ENCODE data around the gene KRT71.
"Not testable (repeated sequence)": the region's sequence is repeated elsewhere in the genome, so short reads cannot be mapped to it uniquely, and the experiment has no call there.

KRT71 gene

DNA sequence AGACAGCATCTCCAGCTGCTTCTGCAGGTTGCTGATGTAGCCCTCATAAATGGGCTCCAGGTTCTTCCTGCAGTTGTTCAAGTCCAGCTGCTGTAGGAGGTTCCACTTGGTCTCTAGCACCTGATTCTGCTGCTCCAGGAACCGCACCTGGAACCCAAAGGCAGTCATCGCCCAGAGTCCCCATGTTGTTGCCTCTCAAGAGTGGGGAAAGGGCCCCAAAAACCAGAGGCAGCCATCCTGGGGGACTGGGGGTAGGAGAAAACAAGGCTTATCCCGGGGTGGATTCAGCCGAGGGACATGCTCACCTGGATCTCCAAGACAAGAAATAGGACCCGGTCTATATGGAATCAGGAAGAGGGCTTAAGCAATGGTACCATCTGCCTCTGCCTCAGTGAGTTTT lies 46.0 kb upstream of the KRT71 start:
- TF ChIP-seq, protein P1, sequence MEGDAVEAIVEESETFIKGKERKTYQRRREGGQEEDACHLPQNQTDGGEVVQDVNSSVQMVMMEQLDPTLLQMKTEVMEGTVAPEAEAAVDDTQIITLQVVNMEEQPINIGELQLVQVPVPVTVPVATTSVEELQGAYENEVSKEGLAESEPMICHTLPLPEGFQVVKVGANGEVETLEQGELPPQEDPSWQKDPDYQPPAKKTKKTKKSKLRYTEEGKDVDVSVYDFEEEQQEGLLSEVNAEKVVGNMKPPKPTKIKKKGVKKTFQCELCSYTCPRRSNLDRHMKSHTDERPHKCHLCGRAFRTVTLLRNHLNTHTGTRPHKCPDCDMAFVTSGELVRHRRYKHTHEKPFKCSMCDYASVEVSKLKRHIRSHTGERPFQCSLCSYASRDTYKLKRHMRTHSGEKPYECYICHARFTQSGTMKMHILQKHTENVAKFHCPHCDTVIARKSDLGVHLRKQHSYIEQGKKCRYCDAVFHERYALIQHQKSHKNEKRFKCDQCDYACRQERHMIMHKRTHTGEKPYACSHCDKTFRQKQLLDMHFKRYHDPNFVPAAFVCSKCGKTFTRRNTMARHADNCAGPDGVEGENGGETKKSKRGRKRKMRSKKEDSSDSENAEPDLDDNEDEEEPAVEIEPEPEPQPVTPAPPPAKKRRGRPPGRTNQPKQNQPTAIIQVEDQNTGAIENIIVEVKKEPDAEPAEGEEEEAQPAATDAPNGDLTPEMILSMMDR (conservative IDR thresholded peaks at IDR 0.05; ENCODE audit: control insufficient read depth, insufficient read depth, low read depth, low read length) = no peak
- DNase-seq (ENCODE audit: low read depth) = no peak
- no peak overlapping the region for H3K4me3 ChIP-seq (ENCODE audit: control insufficient read depth, low read depth, low read length)

DNA sequence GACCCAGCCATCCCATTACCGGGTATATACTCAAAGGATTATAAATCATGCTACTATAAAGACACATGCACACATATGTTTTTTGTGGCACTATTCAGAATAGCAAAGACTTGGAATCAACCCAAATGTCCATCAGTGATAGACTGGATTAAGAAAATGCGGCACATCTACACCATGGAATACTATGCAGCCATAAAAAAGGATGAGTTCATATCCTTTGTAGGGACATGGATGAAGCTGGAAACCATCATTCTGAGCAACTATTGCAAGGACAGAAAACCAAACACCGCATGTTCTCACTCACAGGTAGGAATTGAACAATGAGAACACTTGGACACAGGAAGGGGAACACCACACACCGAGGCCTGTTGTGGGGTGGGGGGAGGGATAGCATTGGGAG lies 41.3 kb upstream of the KRT71 start:
- not testable (repeated sequence) for H3K4me3 ChIP-seq (ENCODE audit: control insufficient read depth, low read depth, low read length); DNase-seq (ENCODE audit: low read depth)

DNA sequence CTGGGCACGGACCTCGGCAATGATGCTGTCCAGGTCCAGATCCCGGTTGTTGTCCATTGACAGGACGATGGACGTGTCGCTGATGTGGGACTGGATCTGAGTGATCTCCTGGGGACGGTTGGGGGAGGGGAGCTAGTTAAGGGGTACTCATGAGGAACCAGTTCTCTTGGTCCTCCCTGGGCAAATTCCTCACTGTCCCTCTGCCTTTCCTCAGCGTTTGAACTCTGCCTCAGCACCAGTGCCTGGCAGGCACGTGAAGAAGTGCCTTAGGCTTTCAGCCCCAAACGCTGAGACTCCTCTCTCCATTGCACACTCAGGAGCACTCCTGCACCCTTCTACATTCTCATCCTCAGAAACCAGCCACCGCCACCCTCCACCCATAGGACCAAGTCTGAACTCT lies 38.6 kb upstream of the KRT71 start:
- DNase-seq (ENCODE audit: low read depth) = no peak
- H3K4me3 ChIP-seq (ENCODE audit: control insufficient read depth, low read depth, low read length) = no peak overlapping the region
- TF ChIP-seq, protein P1 (conservative IDR thresholded peaks at IDR 0.05; ENCODE audit: control insufficient read depth, insufficient read depth, low read depth, low read length) = no peak

DNA sequence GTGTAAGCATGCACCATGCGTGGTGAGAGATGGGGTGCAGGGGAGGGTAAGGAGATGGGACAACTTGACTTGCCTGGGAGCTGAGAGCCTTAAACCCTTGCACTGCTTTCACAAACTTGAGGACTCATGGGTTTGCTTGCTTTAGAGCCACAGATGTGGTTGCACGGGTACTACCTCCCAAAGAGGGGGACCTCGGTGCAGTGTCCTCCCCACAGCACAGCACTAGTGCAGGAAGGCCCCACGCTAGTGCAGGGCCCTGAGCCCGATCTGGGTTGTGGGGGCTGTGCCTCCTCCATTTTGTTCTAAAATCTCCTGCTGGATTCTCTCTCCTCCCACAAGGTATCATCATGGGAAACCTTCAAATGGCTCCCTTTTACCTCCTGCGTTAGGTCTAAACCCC lies 37.1 kb upstream of the KRT71 start:
- TF ChIP-seq, protein P1 (conservative IDR thresholded peaks at IDR 0.05; ENCODE audit: control insufficient read depth, insufficient read depth, low read depth, low read length) = no peak
- DNase-seq (ENCODE audit: low read depth) = no peak
- H3K4me3 ChIP-seq (ENCODE audit: control insufficient read depth, low read depth, low read length) = no peak overlapping the region

DNA sequence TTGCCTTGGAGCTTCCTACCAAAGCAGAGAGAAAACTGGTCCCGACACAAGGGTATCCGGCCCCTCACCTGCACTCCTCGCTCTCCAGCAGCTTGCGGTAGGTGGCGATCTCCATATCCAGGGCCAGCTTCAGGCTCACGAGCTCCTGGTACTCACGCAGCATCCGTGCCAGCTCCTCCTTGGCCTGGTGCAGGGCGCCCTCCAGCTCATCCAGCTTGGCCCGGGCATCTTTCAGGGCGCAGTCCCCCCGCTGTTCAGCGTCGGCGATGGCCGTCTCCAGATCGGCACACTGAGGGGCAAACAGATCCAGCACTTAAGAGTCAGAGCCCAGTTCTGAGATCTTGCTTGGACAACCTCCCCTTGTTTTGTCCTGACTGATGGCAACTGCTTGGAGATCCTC lies 34.6 kb upstream of the KRT71 start:
- H3K4me3 ChIP-seq (ENCODE audit: control insufficient read depth, low read depth, low read length) = no peak overlapping the region
- no peak for DNase-seq (ENCODE audit: low read depth)
- TF ChIP-seq, protein P1 (conservative IDR thresholded peaks at IDR 0.05; ENCODE audit: control insufficient read depth, insufficient read depth, low read depth, low read length) = no peak

DNA sequence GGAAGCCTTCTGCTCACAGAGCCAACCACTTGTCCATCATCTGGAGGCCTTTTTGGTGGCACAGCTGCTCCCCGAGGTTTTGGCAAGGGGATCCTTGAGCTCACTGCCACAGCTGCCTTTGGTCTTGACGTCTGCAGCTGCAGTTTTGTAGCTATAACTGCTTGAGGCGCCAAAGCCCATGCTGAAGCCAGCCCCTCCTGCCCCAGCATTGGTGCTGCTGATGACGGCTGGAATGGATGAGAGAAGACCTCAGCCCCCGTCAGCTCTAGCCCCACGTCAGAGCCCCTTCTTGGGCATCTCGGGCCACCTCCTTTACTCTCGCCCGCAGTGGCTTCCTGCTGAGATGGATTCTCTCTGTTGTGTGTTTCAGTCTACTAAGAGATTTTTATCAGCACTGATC lies 33.0 kb upstream of the KRT71 start:
- no peak overlapping the region for H3K4me3 ChIP-seq (ENCODE audit: control insufficient read depth, low read depth, low read length)
- TF ChIP-seq, protein P1 (conservative IDR thresholded peaks at IDR 0.05; ENCODE audit: control insufficient read depth, insufficient read depth, low read depth, low read length) = no peak
- no peak for DNase-seq (ENCODE audit: low read depth)

DNA sequence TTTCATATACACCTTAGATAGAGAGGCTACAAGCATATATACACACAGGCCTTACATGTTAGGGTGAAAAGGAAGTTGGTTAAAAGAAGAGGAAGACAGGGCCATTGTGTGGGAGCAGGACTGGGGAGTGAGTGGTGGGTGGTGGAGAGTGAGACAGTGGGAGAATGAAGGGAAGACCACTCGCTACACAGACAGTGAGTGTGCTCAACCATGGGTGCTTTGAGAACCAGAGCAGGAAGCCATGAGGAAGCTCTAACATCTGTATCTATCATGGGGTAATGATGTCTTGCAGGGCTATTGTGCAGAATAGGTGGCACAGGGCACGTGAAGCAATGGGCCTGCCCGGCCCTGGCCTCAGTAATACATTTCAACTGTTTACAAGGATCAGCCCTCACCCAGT lies 32.1 kb upstream of the KRT71 start:
- no peak for DNase-seq (ENCODE audit: low read depth)
- H3K4me3 ChIP-seq (ENCODE audit: control insufficient read depth, low read depth, low read length) = no peak overlapping the region
- TF ChIP-seq, protein P1 (conservative IDR thresholded peaks at IDR 0.05; ENCODE audit: control insufficient read depth, insufficient read depth, low read depth, low read length) = no peak
